HCT116 (cell line): Measurements from ENCODE around the gene DENND5B. TPM values are rescaled to one million over a fixed set of nuclear protein-coding genes. Genes with fewer than 3 reads are reported as not detected.

ENCODE experiments used
- ATAC-seq: fragments of 200-7000 bp; cut with Tn5 transposase; 2 replicates; pipeline ENCODE4 v1.9.1; 2020; ENCODE audit warnings: mild to moderate bottlenecking, moderate library complexity
- BruUV-seq: library from RNA; stranded (reverse); fragments of 400-500 nt; replicated peaks from 2 replicates; lab custom pipeline; 2021; lab: Mats Ljungman, UMichigan
- CTCF ChIA-PET: fragments of 300-600 bp; sonication (Branson Sonifier 250); formaldehyde crosslinking; loops from one replicate; lab custom pipeline; 2021; ENCODE audit warnings: antibody characterized with exemption; lab: Charles Lee
- POLR2A ChIA-PET: fragments of 300-600, 350-600 bp; sonication (Branson Sonifier 250); formaldehyde crosslinking; loops from one replicate; lab custom pipeline; 2021; ENCODE audit warnings: antibody characterized with exemption; lab: Charles Lee
- RAD21 ChIA-PET, 2 experiments: fragments of 300-600 bp; sonication (Branson Sonifier 250); formaldehyde crosslinking; loops; one replicate each; lab custom pipeline; 2023; ENCODE audit warnings: low total read pairs in 2 of 2; ENCODE audit not compliant: uncharacterized antibody in 2 of 2, unreplicated experiment in 2 of 2, low non-redundant PET in 1 of 2; lab: Charles Lee
- DNase-seq: peaks from one replicate; pipeline ENCODE4 v3.0.0-alpha.2; 2010; ENCODE audit warnings: low read depth, low spot score
- H2AFZ ChIP-seq: fragments of 200-600 bp; shearing (Covaris generic), sonication (generic); 2 replicates; pipeline ENCODE4 v1.6.1; 2017; ENCODE audit warnings: low read depth, mixed run types, mixed read lengths, antibody characterized with exemption, low read length; ENCODE audit not compliant: poor library complexity, severe bottlenecking
- H3K27ac ChIP-seq: 2 replicates; pipeline ENCODE4 v1.5.1; 2012; ENCODE audit warnings: low read depth, low read length
- H3K27me3 ChIP-seq: fragments of 200-600 bp; sonication (generic); 2 replicates; pipeline ENCODE4 v1.6.1; 2016; ENCODE audit warnings: mixed run types, low read length, mixed read lengths; ENCODE audit not compliant: insufficient read depth
- H3K36me3 ChIP-seq, 2 experiments: fragments of 200-500 bp in 1 of 2; fragments of 200-600 bp in 1 of 2; sonication (Bioruptor generic) in 1 of 2; sonication (generic) in 1 of 2; 2 replicates each; pipeline versions ENCODE4 v1.5.1 to v1.6.1; 2014 to 2016; ENCODE audit warnings: low read length in 2 of 2, inconsistent platforms in 1 of 2, mixed read lengths in 1 of 2, mixed run types in 1 of 2; ENCODE audit not compliant: insufficient read depth in 2 of 2, control insufficient read depth in 1 of 2
- H3K4me1 ChIP-seq, 2 experiments: fragments of 200-600 bp in 1 of 2; sonication (generic) in 1 of 2; 2 replicates each; pipeline versions ENCODE4 v1.5.1 to v1.6.1; 2012 to 2017; ENCODE audit warnings: low read length in 2 of 2, inconsistent platforms in 1 of 2, mild to moderate bottlenecking in 1 of 2, mixed read lengths in 1 of 2, mixed run types in 1 of 2, moderate library complexity in 1 of 2; ENCODE audit not compliant: insufficient read depth in 2 of 2, control insufficient read depth in 1 of 2
- H3K4me2 ChIP-seq: fragments of 200-600 bp; sonication (generic); 2 replicates; pipeline ENCODE4 v1.6.1; 2017; ENCODE audit warnings: mixed run types, low read length, mixed read lengths
- H3K4me3 ChIP-seq, 2 experiments: fragments of 200-600 bp in 1 of 2; sonication (generic) in 1 of 2; replicated peaks in 1 of 2; 2 replicates each; pipeline ENCODE4 v1.5.1; 2011 to 2016; ENCODE audit warnings: low read length in 2 of 2, control low read depth in 1 of 2, low read depth in 1 of 2, mild to moderate bottlenecking in 1 of 2, mixed read lengths in 1 of 2, mixed run types in 1 of 2
- H3K79me2 ChIP-seq: fragments of 200-600 bp; sonication (generic); 2 replicates; pipeline ENCODE4 v1.6.1; 2017; ENCODE audit warnings: mild to moderate bottlenecking, mixed run types, low read length, moderate library complexity, mixed read lengths; ENCODE audit not compliant: insufficient read depth
- H3K9ac ChIP-seq: fragments of 200-600 bp; sonication (generic); 2 replicates; pipeline ENCODE4 v1.6.1; 2016; ENCODE audit warnings: low read length, mixed read lengths
- H3K9me2 ChIP-seq: fragments of 200-600 bp; sonication (generic), shearing (Covaris generic); 2 replicates; pipeline ENCODE4 v1.6.1; 2017; ENCODE audit warnings: mixed run types, mild to moderate bottlenecking, moderate library complexity; ENCODE audit not compliant: insufficient read depth
- H3K9me3 ChIP-seq, 2 experiments: fragments of 200-500 bp in 1 of 2; fragments of 200-600 bp in 1 of 2; sonication (Bioruptor generic) in 1 of 2; sonication (generic) in 1 of 2; 2 replicates each; pipeline ENCODE4 v1.6.1; 2014 to 2017; ENCODE audit warnings: low read length in 2 of 2, mixed read lengths in 2 of 2, inconsistent platforms in 1 of 2, low read depth in 1 of 2, mild to moderate bottlenecking in 1 of 2, mixed run types in 1 of 2, moderate library complexity in 1 of 2; ENCODE audit not compliant: control insufficient read depth in 1 of 2, insufficient read depth in 1 of 2
- H4K20me1 ChIP-seq: fragments of 200-600 bp; sonication (generic), shearing (Covaris generic); 2 replicates; pipeline ENCODE4 v1.6.1; 2017; ENCODE audit warnings: mixed run types, mild to moderate bottlenecking, moderate library complexity; ENCODE audit not compliant: insufficient read depth
- CEBPB ChIP-seq: IDR thresholded peaks from 2 replicates; pipeline ENCODE4 v1.6.1; 2012; ENCODE audit warnings: low read depth
- POLR2AphosphoS5 ChIP-seq: IDR thresholded peaks from 2 replicates; pipeline ENCODE4 v1.6.1; 2011; ENCODE audit warnings: mild to moderate bottlenecking, low read depth, low read length, moderate library complexity
- SP1 ChIP-seq: IDR thresholded peaks from 2 replicates; pipeline ENCODE4 v1.6.1; 2012; ENCODE audit warnings: low read depth
- SRF ChIP-seq: IDR thresholded peaks from 2 replicates; pipeline ENCODE4 v1.6.1; 2012; ENCODE audit warnings: low read depth
- TCF7L2 ChIP-seq: IDR thresholded peaks from 2 replicates; pipeline ENCODE4 v1.7.0; 2011; ENCODE audit warnings: borderline replicate concordance, inconsistent platforms; ENCODE audit not compliant: insufficient read depth, insufficient read length; ENCODE audit errors: extremely low read depth
- ZFX ChIP-seq: fragments of 450-650 bp; IDR thresholded peaks from 2 replicates; pipeline ENCODE4 v1.6.1; 2017
- intact Hi-C: fragments of 100-400 bp; cut with micrococcal nuclease; formaldehyde crosslinking; loops from 2 replicates; pipeline ENCODE4 v1.10.0; 2022
- total RNA-seq: library from RNA; stranded (reverse); gene quantifications from one replicate; pipeline ENCODE4 v1.2.1, GENCODE V29; 2021; ENCODE audit not compliant: unreplicated experiment
- TF ChIP-seq, protein P1 (sequence below): IDR thresholded peaks from 2 replicates; pipeline ENCODE4 v1.6.1; 2012
- TF ChIP-seq, protein P2 (sequence below): IDR thresholded peaks from 2 replicates; pipeline ENCODE4 v1.6.1; 2011; ENCODE audit warnings: mild to moderate bottlenecking, low read length, moderate library complexity; ENCODE audit not compliant: insufficient replicate concordance; ENCODE audit errors: extremely low read depth
- TF ChIP-seq, protein P3 (sequence below): IDR thresholded peaks from 2 replicates; pipeline ENCODE4 v1.6.1; 2012; ENCODE audit warnings: low read depth
- TF ChIP-seq, protein P4 (sequence below): IDR thresholded peaks from 2 replicates; pipeline ENCODE4 v1.6.1; 2012

Gene DENND5B
- total RNA-seq, 1 experiment from 2014 or later: 19.2 TPM

DNA sequence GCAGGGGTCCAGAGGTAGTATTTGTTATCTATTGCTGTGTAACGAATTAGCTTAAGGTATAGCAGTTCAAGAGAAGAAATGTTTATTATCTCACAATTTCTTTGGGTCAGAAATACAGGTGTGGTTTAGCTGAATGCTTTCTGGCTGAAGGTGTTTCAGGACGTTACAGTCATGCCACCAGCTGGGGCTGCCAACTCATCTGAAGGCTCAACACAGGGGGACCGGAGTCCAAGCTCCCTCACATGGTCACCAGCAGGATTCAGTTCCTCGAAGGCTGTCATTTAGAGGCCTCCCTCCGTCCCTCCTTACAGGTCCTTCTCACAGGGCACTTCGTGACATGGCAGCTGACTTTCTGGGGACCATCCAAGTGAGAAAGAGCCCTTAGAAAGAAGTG lies 227.5 kb downstream of the DENND5B start:
- peaks cover 0 to 6% of the 10 kb centered on the region in 2 experiments; a peak in 1 of 4 replicates for H3K4me1 ChIP-seq
- H3K9ac ChIP-seq: no peak overlapping the region
- intact Hi-C loops: no loop called here
- no peak overlapping the region for H3K4me3 ChIP-seq
- no peaks in the 10 kb centered on the region for H4K20me1 ChIP-seq
- no peak overlapping the region for H2AFZ ChIP-seq
- H3K36me3 ChIP-seq: no peaks in the 10 kb centered on the region
- BruUV-seq: no TSS peak
- no peaks in the 10 kb centered on the region for H3K9me2 ChIP-seq
- RAD21 ChIA-PET: no interaction called here
- H3K79me2 ChIP-seq: no peaks in the 10 kb centered on the region
- no peak overlapping the region for H3K4me2 ChIP-seq
- ATAC-seq (no peak), DNase-seq (no peak)
- H3K9me3 ChIP-seq: no peaks in the 10 kb centered on the region
- CTCF ChIA-PET: interaction anchor here (2.0 kb wide), 1 partner anchor 112 kb away, joined by 4 read pairs; no protein-coding TSS in a partner anchor
- H3K27me3 ChIP-seq: no peaks in the 10 kb centered on the region
- H3K27ac ChIP-seq: no peak overlapping the region
- POLR2A ChIA-PET: no interaction called here
- TF ChIP-seq CEBPB (no peak), SRF (no peak), POLR2AphosphoS5 (no peak), TCF7L2 (no peak), ZFX (no peak), SP1 (no peak)
- TF ChIP-seq, protein P1, sequence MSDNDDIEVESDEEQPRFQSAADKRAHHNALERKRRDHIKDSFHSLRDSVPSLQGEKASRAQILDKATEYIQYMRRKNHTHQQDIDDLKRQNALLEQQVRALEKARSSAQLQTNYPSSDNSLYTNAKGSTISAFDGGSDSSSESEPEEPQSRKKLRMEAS: no peak
- TF ChIP-seq, protein P2, sequence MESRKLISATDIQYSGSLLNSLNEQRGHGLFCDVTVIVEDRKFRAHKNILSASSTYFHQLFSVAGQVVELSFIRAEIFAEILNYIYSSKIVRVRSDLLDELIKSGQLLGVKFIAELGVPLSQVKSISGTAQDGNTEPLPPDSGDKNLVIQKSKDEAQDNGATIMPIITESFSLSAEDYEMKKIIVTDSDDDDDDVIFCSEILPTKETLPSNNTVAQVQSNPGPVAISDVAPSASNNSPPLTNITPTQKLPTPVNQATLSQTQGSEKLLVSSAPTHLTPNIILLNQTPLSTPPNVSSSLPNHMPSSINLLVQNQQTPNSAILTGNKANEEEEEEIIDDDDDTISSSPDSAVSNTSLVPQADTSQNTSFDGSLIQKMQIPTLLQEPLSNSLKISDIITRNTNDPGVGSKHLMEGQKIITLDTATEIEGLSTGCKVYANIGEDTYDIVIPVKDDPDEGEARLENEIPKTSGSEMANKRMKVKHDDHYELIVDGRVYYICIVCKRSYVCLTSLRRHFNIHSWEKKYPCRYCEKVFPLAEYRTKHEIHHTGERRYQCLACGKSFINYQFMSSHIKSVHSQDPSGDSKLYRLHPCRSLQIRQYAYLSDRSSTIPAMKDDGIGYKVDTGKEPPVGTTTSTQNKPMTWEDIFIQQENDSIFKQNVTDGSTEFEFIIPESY: no peak
- TF ChIP-seq, protein P3, sequence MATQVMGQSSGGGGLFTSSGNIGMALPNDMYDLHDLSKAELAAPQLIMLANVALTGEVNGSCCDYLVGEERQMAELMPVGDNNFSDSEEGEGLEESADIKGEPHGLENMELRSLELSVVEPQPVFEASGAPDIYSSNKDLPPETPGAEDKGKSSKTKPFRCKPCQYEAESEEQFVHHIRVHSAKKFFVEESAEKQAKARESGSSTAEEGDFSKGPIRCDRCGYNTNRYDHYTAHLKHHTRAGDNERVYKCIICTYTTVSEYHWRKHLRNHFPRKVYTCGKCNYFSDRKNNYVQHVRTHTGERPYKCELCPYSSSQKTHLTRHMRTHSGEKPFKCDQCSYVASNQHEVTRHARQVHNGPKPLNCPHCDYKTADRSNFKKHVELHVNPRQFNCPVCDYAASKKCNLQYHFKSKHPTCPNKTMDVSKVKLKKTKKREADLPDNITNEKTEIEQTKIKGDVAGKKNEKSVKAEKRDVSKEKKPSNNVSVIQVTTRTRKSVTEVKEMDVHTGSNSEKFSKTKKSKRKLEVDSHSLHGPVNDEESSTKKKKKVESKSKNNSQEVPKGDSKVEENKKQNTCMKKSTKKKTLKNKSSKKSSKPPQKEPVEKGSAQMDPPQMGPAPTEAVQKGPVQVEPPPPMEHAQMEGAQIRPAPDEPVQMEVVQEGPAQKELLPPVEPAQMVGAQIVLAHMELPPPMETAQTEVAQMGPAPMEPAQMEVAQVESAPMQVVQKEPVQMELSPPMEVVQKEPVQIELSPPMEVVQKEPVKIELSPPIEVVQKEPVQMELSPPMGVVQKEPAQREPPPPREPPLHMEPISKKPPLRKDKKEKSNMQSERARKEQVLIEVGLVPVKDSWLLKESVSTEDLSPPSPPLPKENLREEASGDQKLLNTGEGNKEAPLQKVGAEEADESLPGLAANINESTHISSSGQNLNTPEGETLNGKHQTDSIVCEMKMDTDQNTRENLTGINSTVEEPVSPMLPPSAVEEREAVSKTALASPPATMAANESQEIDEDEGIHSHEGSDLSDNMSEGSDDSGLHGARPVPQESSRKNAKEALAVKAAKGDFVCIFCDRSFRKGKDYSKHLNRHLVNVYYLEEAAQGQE: no peak
- TF ChIP-seq, protein P4, sequence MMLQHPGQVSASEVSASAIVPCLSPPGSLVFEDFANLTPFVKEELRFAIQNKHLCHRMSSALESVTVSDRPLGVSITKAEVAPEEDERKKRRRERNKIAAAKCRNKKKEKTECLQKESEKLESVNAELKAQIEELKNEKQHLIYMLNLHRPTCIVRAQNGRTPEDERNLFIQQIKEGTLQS: no peak
